ENCODE results near the gene CD8A.
"Not testable (repeated sequence)": the region's sequence is repeated elsewhere in the genome, so short reads cannot be mapped to it uniquely, and the experiment has no call there.

The CD8A gene

GRCh38 chr2:86790676-86791572, at the start of gene CD8A:
CD8A (minus strand) TSS chr2:86790913; CDS start chr2:86790825, 88 bp downstream.
- H3K4me3 ChIP-seq (ENCODE audit: low read depth, low read length), result peak within 1 kb of the TSS; percentile 49
- peak; percentile 72 for DNase-seq (ENCODE audit: low read depth)
- TF ChIP-seq POLR2A (IDR thresholded peaks at IDR 0.05; ENCODE audit: extremely low read depth, insufficient read length), result no peak

GRCh38 chr2:86839871-86840548, 49.3 kb upstream of the CD8A start:
- DNase-seq (ENCODE audit: low read depth); H3K4me3 ChIP-seq (ENCODE audit: low read depth, low read length): not testable (repeated sequence)

GRCh38 chr2:86839455-86839854, 48.7 kb upstream of the CD8A start:
- peak; percentile 36 for DNase-seq (ENCODE audit: low read depth)
- not testable (repeated sequence) for H3K4me3 ChIP-seq (ENCODE audit: low read depth, low read length)

GRCh38 chr2:86837714-86838113, 47.0 kb upstream of the CD8A start:
- H3K4me3 ChIP-seq (ENCODE audit: low read depth, low read length), result not testable (repeated sequence)
- DNase-seq (ENCODE audit: low read depth), result peak; percentile 41

- peak; percentile 91 for DNase-seq (ENCODE audit: low read depth)
- not testable (repeated sequence) for H3K4me3 ChIP-seq (ENCODE audit: low read depth, low read length)
These were observed 46.4 kb upstream of the CD8A start for GRCh38 chr2:86836915-86837695.

- not testable (repeated sequence) for H3K4me3 ChIP-seq (ENCODE audit: low read depth, low read length); DNase-seq (ENCODE audit: low read depth)
These were observed 44.8 kb upstream of the CD8A start for GRCh38 chr2:86835548-86835889.

GRCh38 chr2:86833315-86833714, 42.6 kb upstream of the CD8A start:
- DNase-seq (ENCODE audit: low read depth), result no peak
- H3K4me3 ChIP-seq (ENCODE audit: low read depth, low read length), result no peak overlapping the region
- TF ChIP-seq MAX (IDR thresholded peaks at IDR 0.05; ENCODE audit: low read depth, low read length), result no peak
- TF ChIP-seq MYC (IDR thresholded peaks at IDR 0.05; ENCODE audit: low read depth, low read length), result no peak
- TF ChIP-seq CTCF (IDR thresholded peaks at IDR 0.05; ENCODE audit: low read depth, low read length), result no peak
- TF ChIP-seq POLR2A (IDR thresholded peaks at IDR 0.05; ENCODE audit: extremely low read depth, insufficient read length), result no peak

GRCh38 chr2:86832334-86833096, 41.8 kb upstream of the CD8A start:
- no peak for TF ChIP-seq CTCF (IDR thresholded peaks at IDR 0.05; ENCODE audit: low read depth, low read length)
- no peak for TF ChIP-seq MAX (IDR thresholded peaks at IDR 0.05; ENCODE audit: low read depth, low read length)
- no peak for TF ChIP-seq MYC (IDR thresholded peaks at IDR 0.05; ENCODE audit: low read depth, low read length)
- TF ChIP-seq POLR2A (IDR thresholded peaks at IDR 0.05; ENCODE audit: extremely low read depth, insufficient read length), result no peak
- no peak overlapping the region for H3K4me3 ChIP-seq (ENCODE audit: low read depth, low read length)
- no peak for DNase-seq (ENCODE audit: low read depth)

GRCh38 chr2:86831537-86831936, 40.8 kb upstream of the CD8A start:
- TF ChIP-seq MYC (IDR thresholded peaks at IDR 0.05; ENCODE audit: low read depth, low read length) (no peak), MAX (IDR thresholded peaks at IDR 0.05; ENCODE audit: low read depth, low read length) (no peak), CTCF (IDR thresholded peaks at IDR 0.05; ENCODE audit: low read depth, low read length) (no peak), POLR2A (IDR thresholded peaks at IDR 0.05; ENCODE audit: extremely low read depth, insufficient read length) (no peak)
- DNase-seq (ENCODE audit: low read depth), result no peak
- no peak overlapping the region for H3K4me3 ChIP-seq (ENCODE audit: low read depth, low read length)

Data from NB4 (cell line).